Keratinocyte (primary cell): ENCODE measurements around the gene SLC25A52. TPM values are rescaled to one million over a fixed set of nuclear protein-coding genes. Genes with fewer than 3 reads are reported as not detected.

Experiments used
- DNase-seq: peaks from one replicate; pipeline ENCODE4 v3.0.0-alpha.2; 2011; ENCODE audit warnings: low read depth, missing footprints, low spot score
- FAIRE-seq: peaks from 2 replicates; lab custom pipeline; 2011; peaks lifted over from hg19 to GRCh38; lab: Jason Lieb, UNC
- H2AFZ ChIP-seq: 2 replicates; pipeline ENCODE4 v1.6.0; 2012; ENCODE audit warnings: low read length, control low read depth, inconsistent platforms; ENCODE audit not compliant: control insufficient read depth
- H3K27ac ChIP-seq: 2 replicates; pipeline ENCODE4 v1.5.1; 2011; ENCODE audit warnings: low read length; ENCODE audit not compliant: control insufficient read depth, insufficient read depth
- H3K27me3 ChIP-seq: 3 replicates; pipeline ENCODE4 v1.6.0; 2011; ENCODE audit warnings: low read length; ENCODE audit not compliant: control insufficient read depth, insufficient read depth; ENCODE audit errors: extremely low read depth
- H3K36me3 ChIP-seq, 2 experiments: 2 replicates in 1 of 2; 3 replicates in 1 of 2; pipeline ENCODE4 v1.5.1; 2011; ENCODE audit warnings: low read length in 2 of 2, mild to moderate bottlenecking in 1 of 2; ENCODE audit not compliant: control insufficient read depth in 2 of 2, insufficient read depth in 2 of 2; ENCODE audit errors: extremely low read depth in 1 of 2
- H3K4me1 ChIP-seq: 3 replicates; pipeline ENCODE4 v1.5.1; 2011; ENCODE audit warnings: low read length; ENCODE audit not compliant: control insufficient read depth, insufficient read depth; ENCODE audit errors: extremely low read depth
- H3K4me2 ChIP-seq: 3 replicates; pipeline ENCODE4 v1.6.0; 2011; ENCODE audit warnings: low read depth, low read length; ENCODE audit not compliant: control insufficient read depth, insufficient read depth; ENCODE audit errors: extremely low read depth
- H3K4me3 ChIP-seq, 3 experiments: fragments of 200-600 bp in 1 of 3; sonication (generic) in 1 of 3; 2 replicates in 2 of 3; 3 replicates in 1 of 3; pipeline ENCODE4 v1.5.1; 2011 to 2016; ENCODE audit warnings: low read length in 3 of 3, mild to moderate bottlenecking in 3 of 3, control low read depth in 2 of 3, inconsistent platforms in 1 of 3, low read depth in 1 of 3, mixed read lengths in 1 of 3, mixed run types in 1 of 3, moderate library complexity in 1 of 3; ENCODE audit not compliant: control insufficient read depth in 2 of 3, insufficient read depth in 2 of 3; ENCODE audit errors: extremely low read depth in 1 of 3
- H3K79me2 ChIP-seq: 2 replicates; pipeline ENCODE4 v1.6.0; 2012; ENCODE audit warnings: low read length; ENCODE audit not compliant: control insufficient read depth, insufficient read depth
- H3K9ac ChIP-seq: 3 replicates; pipeline ENCODE4 v1.6.0; 2011; ENCODE audit warnings: low read length; ENCODE audit not compliant: control insufficient read depth, insufficient read depth; ENCODE audit errors: extremely low read depth
- H3K9me1 ChIP-seq: 3 replicates; pipeline ENCODE4 v1.6.0; 2011; ENCODE audit warnings: low read length; ENCODE audit not compliant: control insufficient read depth, insufficient read depth; ENCODE audit errors: extremely low read depth
- H3K9me3 ChIP-seq: 2 replicates; pipeline ENCODE4 v1.5.1; 2012; ENCODE audit warnings: low read depth, low read length; ENCODE audit not compliant: control insufficient read depth
- H4K20me1 ChIP-seq: 3 replicates; pipeline ENCODE4 v1.6.0; 2011; ENCODE audit warnings: low read length; ENCODE audit not compliant: control insufficient read depth, insufficient read depth; ENCODE audit errors: extremely low read depth
- CTCF ChIP-seq, 3 experiments: IDR thresholded peaks in 1 of 3; conservative IDR thresholded peaks in 1 of 3; optimal IDR thresholded peaks in 1 of 3; 2 replicates in 2 of 3; 3 replicates in 1 of 3; pipeline versions ENCODE3 to v1.5.1; 2011; ENCODE audit warnings: low read length in 3 of 3, mild to moderate bottlenecking in 3 of 3, moderate library complexity in 2 of 3, control low read depth in 1 of 3, inconsistent platforms in 1 of 3; ENCODE audit not compliant: insufficient read depth in 2 of 3; ENCODE audit errors: extremely low read depth in 1 of 3
- EZH2 ChIP-seq: IDR thresholded peaks from one replicate; pipeline ENCODE4 v1.6.1; 2012; ENCODE audit warnings: inconsistent platforms, mild to moderate bottlenecking, low read length, moderate library complexity
- dilution Hi-C: fragments of 300-500 bp; cut with MboI; formaldehyde crosslinking; loops from one replicate; pipeline ENCODE4 v1.7.0; 2020; ENCODE audit warnings: low sequenced_read_pairs; ENCODE audit not compliant: extremely low pct_ligation_motif_present
- polyA plus RNA-seq, 5 experiments: library from polyadenylated mRNA; depleted of rRNA in 3 of 5; stranded (reverse) in 3 of 5; stranded (forward) in 1 of 5; unstranded in 1 of 5; fragments of >200 nt; gene quantifications; 1 replicate in 1 of 5; 2 replicates in 3 of 5; 3 replicates in 1 of 5; pipeline versions ENCODE4 v1.2.1 to v1.2.3, GENCODE V29; 2011 to 2012; ENCODE audit warnings: missing spikeins in 2 of 5, low read depth in 1 of 5, low replicate concordance in 1 of 5

Gene SLC25A52
- polyA plus RNA-seq, 1 donor (not counting 4 experiments of a cell fraction or from before 2014, with no cell fraction given) = not detected

- dilution Hi-C loops = no loop called here
- TF ChIP-seq CTCF (optimal IDR thresholded peaks at IDR 0.05 in 1 of 3, IDR thresholded peaks at IDR 0.05 in 1 of 3, conservative IDR thresholded peaks at IDR 0.05 in 1 of 3; ENCODE audit: extremely low read depth in 1 of 3, insufficient read depth in 2 of 3, low read length in 3 of 3) (no peak), EZH2 (no peak)
- H3K4me3 ChIP-seq = no peak overlapping the region
- no peaks in the 10 kb centered on the region for H3K9me3 ChIP-seq
- no peaks in the 10 kb centered on the region for H3K79me2 ChIP-seq
- H3K27ac ChIP-seq = no peak overlapping the region
- FAIRE-seq (peak; percentile 29), DNase-seq (no peak)
- H3K9me1 ChIP-seq = no peaks in the 10 kb centered on the region
- no peaks in the 10 kb centered on the region for H3K36me3 ChIP-seq
- no peak overlapping the region for H3K9ac ChIP-seq
- H3K4me1 ChIP-seq = no peaks in the 10 kb centered on the region
- H4K20me1 ChIP-seq = no peaks in the 10 kb centered on the region
- H3K4me2 ChIP-seq = no peak overlapping the region
- peaks cover 12% of the 10 kb centered on the region for H3K27me3 ChIP-seq
- no peak overlapping the region for H2AFZ ChIP-seq
These were observed 10.4 kb downstream of the SLC25A52 start for GRCh38 chr18:31750273-31750672.

- no peak for FAIRE-seq
These were observed 14.3 kb downstream of the SLC25A52 start for GRCh38 chr18:31746396-31746795.

More at GRCh38 chr18:31746396-31746795, 14.3 kb downstream of the SLC25A52 start:
- Histone ChIP-seq H3K9me3 (no peaks in the 10 kb centered on the region), H3K27me3 (peaks cover 12% of the 10 kb centered on the region), H3K36me3 (no peaks in the 10 kb centered on the region), H3K27ac (no peak overlapping the region), H3K4me1 (no peaks in the 10 kb centered on the region), H3K9me1 (no peaks in the 10 kb centered on the region), H3K79me2 (no peaks in the 10 kb centered on the region), H4K20me1 (no peaks in the 10 kb centered on the region), H3K4me2 (no peak overlapping the region), H3K4me3 (no peak overlapping the region), H3K9ac (no peak overlapping the region), H2AFZ (no peak overlapping the region)
- dilution Hi-C loops = no loop called here
- DNase-seq = no peak
- no peak for TF ChIP-seq EZH2
- no peak for TF ChIP-seq CTCF (optimal IDR thresholded peaks at IDR 0.05 in 1 of 3, IDR thresholded peaks at IDR 0.05 in 1 of 3, conservative IDR thresholded peaks at IDR 0.05 in 1 of 3; ENCODE audit: extremely low read depth in 1 of 3, insufficient read depth in 2 of 3, low read length in 3 of 3)
